ENCODE data around the gene PDE7B. TPM values are rescaled to one million over a fixed set of nuclear protein-coding genes. Genes with fewer than 3 reads are reported as not detected.

PDE7B gene
- polyA plus RNA-seq, 1 of the 3 experiments (the other 2 are of a cell fraction): 1.9 TPM

DNA sequence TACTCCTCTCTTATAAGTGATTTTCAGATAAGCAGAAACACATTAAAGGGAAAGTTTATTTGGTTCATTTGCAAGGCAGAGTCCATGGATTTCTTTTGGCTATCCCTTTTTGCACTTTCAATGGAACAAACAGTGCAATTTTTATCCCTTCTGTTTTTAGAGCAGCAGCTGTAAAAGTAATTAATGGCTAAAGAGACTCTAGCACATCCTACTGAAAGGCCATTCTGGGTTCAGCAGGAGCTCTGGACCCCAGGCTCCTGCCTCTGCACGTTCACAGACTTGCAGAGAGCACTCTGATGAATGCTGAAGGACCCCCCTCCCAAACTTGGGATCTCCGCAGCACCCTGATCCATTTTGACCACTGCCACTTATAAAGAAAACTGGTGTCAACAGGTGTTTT, 40.3 kb upstream of the PDE7B start:
- TF ChIP-seq FOSL2 (IDR thresholded peaks at IDR 0.05; ENCODE audit: borderline replicate concordance, low read depth) (no peak), RCOR1 (IDR thresholded peaks at IDR 0.05; ENCODE audit: low read length) (no peak), RXRA (IDR thresholded peaks at IDR 0.05; ENCODE audit: borderline replicate concordance, low read depth) (no peak), SMC3 (IDR thresholded peaks at IDR 0.05; ENCODE audit: low read depth, low read length) (no peak), NRF1 (IDR thresholded peaks at IDR 0.05; ENCODE audit: low read depth, low read length) (no peak), TCF12 (IDR thresholded peaks at IDR 0.05) (no peak), YY1 (IDR thresholded peaks at IDR 0.05; ENCODE audit: low read depth) (no peak), EP300 (IDR thresholded peaks at IDR 0.05; ENCODE audit: borderline replicate concordance in 1 of 2, low read depth in 1 of 2, low read length in 1 of 2) (no peak), EZH2phosphoT487 (IDR thresholded peaks at IDR 0.05; ENCODE audit: borderline replicate concordance, low read depth) (no peak), FOXJ3 (CRISPR knock-in tag; IDR thresholded peaks at IDR 0.05) (no peak)
- TF ChIP-seq, protein P1, sequence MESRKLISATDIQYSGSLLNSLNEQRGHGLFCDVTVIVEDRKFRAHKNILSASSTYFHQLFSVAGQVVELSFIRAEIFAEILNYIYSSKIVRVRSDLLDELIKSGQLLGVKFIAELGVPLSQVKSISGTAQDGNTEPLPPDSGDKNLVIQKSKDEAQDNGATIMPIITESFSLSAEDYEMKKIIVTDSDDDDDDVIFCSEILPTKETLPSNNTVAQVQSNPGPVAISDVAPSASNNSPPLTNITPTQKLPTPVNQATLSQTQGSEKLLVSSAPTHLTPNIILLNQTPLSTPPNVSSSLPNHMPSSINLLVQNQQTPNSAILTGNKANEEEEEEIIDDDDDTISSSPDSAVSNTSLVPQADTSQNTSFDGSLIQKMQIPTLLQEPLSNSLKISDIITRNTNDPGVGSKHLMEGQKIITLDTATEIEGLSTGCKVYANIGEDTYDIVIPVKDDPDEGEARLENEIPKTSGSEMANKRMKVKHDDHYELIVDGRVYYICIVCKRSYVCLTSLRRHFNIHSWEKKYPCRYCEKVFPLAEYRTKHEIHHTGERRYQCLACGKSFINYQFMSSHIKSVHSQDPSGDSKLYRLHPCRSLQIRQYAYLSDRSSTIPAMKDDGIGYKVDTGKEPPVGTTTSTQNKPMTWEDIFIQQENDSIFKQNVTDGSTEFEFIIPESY (IDR thresholded peaks at IDR 0.05; ENCODE audit: borderline replicate concordance, low read depth): no peak
- TF ChIP-seq, protein P2, sequence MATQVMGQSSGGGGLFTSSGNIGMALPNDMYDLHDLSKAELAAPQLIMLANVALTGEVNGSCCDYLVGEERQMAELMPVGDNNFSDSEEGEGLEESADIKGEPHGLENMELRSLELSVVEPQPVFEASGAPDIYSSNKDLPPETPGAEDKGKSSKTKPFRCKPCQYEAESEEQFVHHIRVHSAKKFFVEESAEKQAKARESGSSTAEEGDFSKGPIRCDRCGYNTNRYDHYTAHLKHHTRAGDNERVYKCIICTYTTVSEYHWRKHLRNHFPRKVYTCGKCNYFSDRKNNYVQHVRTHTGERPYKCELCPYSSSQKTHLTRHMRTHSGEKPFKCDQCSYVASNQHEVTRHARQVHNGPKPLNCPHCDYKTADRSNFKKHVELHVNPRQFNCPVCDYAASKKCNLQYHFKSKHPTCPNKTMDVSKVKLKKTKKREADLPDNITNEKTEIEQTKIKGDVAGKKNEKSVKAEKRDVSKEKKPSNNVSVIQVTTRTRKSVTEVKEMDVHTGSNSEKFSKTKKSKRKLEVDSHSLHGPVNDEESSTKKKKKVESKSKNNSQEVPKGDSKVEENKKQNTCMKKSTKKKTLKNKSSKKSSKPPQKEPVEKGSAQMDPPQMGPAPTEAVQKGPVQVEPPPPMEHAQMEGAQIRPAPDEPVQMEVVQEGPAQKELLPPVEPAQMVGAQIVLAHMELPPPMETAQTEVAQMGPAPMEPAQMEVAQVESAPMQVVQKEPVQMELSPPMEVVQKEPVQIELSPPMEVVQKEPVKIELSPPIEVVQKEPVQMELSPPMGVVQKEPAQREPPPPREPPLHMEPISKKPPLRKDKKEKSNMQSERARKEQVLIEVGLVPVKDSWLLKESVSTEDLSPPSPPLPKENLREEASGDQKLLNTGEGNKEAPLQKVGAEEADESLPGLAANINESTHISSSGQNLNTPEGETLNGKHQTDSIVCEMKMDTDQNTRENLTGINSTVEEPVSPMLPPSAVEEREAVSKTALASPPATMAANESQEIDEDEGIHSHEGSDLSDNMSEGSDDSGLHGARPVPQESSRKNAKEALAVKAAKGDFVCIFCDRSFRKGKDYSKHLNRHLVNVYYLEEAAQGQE (IDR thresholded peaks at IDR 0.05; ENCODE audit: low read depth, low read length): no peak
- TF ChIP-seq, protein P3, sequence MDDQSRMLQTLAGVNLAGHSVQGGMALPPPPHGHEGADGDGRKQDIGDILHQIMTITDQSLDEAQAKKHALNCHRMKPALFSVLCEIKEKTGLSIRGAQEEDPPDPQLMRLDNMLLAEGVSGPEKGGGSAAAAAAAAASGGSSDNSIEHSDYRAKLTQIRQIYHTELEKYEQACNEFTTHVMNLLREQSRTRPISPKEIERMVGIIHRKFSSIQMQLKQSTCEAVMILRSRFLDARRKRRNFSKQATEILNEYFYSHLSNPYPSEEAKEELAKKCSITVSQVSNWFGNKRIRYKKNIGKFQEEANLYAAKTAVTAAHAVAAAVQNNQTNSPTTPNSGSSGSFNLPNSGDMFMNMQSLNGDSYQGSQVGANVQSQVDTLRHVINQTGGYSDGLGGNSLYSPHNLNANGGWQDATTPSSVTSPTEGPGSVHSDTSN (IDR thresholded peaks at IDR 0.05): no peak
- CTCF ChIA-PET: interaction anchor here (0.9 kb wide), 1 partner anchor 43 kb away, joined by 3 read pairs; no protein-coding TSS in a partner anchor
- WGBS (ENCODE audit: low lambda C conversion rate): 83% methylated on average over 2 of the region's 2 CpGs

More for the DNA sequence above, 40.3 kb upstream of the PDE7B start:
- Histone ChIP-seq H3K27me3 (ENCODE audit: insufficient read depth) (no peaks in the 10 kb centered on the region), H3K4me2 (no peak overlapping the region), H3K9ac (no peak overlapping the region), H3F3A (replicated peaks; ENCODE audit: insufficient read depth) (peaks cover 10% of the 10 kb centered on the region), H4K20me1 (ENCODE audit: insufficient read depth) (no peaks in the 10 kb centered on the region), H3K4me3 (ENCODE audit: low read depth in 2 of 2, low read length in 1 of 2) (no peak overlapping the region), H3K27ac (ENCODE audit: low read depth in 2 of 2, low read length in 1 of 2) (peak overlapping the region in 1 of 2 experiments; percentile 80; a peak in 1 of 4 replicates), H3K9me3 (no peaks in the 10 kb centered on the region), H3K4me1 (ENCODE audit: control insufficient read depth in 1 of 2, insufficient read depth in 2 of 2, low read depth in 1 of 2, low read length in 1 of 2) (peaks cover 0 to 9% of the 10 kb centered on the region in 2 experiments; a peak in 1 of 4 replicates), H3K36me3 (replicated peaks in 1 of 2; ENCODE audit: control insufficient read depth in 1 of 2, insufficient read depth in 2 of 2, low read length in 1 of 2) (no peaks in the 10 kb centered on the region), H3K79me2 (ENCODE audit: insufficient read depth) (no peaks in the 10 kb centered on the region), H2AFZ (ENCODE audit: low read depth) (no peak overlapping the region), H3K9me2 (no peaks in the 10 kb centered on the region)
- DNase-seq: no peak
- POLR2A ChIA-PET: no interaction called here

Measured in SK-N-SH (cell line).